SW 1271 (cell line): ENCODE results near the gene PCBP3.
"Not testable (repeated sequence)": the region's sequence is repeated elsewhere in the genome, so short reads cannot be mapped to it uniquely, and the experiment has no call there.

Experiments
- DNase-seq, 2 experiments: peaks; one replicate each; lab custom pipeline; 2025; lab: John Stamatoyannopoulos, UW

The PCBP3 gene

GRCh38 chr21:45827881-45828579, 184.5 kb downstream of the PCBP3 start:
- DNase-seq = no peak

DNA sequence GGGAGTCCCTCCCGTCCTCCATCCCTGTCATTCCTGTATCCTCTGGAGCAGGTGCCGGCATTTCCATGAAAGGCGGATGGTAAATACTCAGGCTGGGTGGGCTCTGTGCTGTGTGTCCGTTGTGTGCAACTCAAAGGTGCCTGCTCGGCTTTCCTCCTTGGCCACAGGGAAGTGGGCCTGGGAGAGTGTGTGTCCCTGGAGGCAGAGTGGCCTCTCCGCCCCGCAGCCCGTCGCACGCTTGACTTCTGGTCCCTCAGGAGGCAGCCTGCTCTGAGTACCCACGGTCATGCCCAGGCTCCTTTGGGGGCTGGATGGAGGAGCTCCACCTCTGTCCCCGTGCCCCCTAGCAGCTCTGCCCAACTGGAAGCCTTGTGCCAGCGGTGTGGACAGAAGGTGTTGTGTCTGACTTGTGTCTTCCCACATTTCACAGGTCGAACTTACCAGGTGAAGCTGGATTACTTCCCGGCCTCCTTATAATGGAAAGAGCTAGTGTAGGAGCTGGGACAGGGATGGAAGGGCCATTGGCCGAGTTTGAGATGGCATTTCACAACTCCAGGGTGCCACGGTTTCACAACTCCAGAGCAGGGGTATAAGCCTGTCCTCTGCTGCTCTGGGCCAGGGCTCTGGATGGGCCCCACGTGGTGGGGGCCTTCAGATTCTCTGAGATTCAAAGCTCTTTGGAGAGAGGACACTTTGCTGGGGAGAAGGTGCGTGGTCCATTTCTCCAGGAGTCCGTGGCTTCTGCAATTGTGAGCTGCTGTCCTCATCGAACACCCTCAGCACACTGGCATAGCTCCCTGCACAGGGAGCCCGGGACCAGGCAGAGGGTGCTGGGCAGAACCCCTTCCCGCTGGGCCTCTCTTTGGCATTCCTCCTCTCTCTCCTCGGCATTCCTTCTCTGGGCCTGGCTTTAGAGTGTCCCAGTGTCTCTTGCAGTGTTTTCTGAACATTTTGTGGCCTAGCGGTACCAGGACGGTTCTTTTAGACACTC, 185.3 kb downstream of the PCBP3 start:
- DNase-seq = no peak

DNA sequence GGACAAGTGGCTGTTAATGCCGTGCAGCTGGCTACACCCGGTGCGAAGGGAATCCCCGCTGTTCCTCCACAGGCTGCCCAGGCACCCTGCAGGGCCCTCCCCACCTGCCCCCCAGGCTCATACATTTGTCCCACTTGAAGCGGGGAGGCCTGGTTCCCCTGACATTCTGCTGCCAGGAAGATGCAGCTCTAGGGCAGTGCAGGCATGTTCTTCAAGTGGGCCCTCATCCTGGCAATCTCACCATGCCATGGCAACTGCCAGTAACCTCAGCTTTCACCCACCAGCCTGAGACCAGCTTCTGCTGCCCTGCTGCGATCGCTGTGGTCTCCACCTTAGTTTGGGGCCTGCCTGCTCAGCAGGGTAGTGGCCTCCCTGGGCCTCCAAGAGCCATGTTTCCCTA, 186.1 kb downstream of the PCBP3 start:
- DNase-seq = no peak

DNA sequence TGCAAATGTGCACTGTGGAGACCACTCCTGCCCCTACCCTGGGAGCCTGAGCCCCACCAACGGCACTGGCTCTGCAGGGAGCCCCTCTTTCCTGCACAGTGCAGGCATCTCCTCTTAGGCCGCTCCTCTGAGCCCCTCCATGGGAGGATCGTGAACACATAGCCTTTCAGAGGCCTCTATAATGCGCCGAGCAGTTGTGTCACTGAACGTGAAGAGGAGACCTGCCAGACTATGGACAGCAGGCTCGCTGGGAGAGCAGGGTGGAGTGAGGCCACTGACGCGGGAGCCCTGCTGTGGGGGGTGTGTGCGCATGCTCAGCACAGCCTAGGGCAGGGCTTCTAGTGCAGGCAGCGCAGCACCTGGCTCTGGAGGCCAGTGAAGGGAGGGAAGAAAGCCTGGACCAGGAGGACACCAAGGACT, 186.7 kb downstream of the PCBP3 start:
- no peak for DNase-seq

- DNase-seq = no peak
Measured at GRCh38 chr21:45830720-45831366, 187.3 kb downstream of the PCBP3 start.

DNA sequence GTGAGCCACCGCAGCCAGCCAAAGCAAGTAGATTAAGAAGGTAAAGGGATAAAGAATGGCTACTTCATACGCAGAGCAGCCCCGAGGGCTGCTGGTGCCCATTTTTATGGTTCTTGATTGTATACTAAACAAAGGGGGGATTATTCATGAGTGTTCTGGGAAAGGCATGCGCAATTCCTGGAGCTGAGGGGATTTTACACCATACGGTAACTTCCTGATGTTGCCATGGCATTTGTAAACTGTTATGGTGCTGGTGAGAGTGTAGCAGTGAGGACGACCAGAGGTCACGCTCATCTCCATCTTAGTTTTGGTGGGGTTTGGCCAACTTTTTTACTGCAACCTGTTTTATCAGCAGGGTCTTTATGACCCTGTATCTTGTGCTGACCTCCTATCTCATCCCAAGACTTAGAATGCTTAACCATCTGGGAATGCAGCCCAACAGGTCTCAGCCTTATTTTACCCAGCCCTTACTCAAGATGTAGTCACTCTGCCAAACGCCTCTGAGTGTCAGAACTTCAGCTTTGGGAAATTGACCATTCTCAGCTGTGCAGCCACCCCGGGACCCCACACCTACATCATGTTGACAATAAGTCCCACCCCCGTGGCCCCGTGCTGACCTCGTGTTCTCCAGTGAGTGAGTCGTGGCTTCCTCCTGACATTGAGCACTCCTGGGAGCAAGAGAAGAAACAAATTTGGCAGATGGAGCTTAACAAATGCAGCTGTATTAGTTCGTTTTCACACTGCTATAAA, 188.6 kb downstream of the PCBP3 start:
- no peak for DNase-seq

- DNase-seq = not testable (repeated sequence)
Measured at GRCh38 chr21:45832741-45833235, 189.3 kb downstream of the PCBP3 start.

GRCh38 chr21:45833414-45833813, 189.9 kb downstream of the PCBP3 start:
- DNase-seq = no peak

- no peak for DNase-seq
Measured at GRCh38 chr21:45834026-45834715, 190.6 kb downstream of the PCBP3 start.

DNA sequence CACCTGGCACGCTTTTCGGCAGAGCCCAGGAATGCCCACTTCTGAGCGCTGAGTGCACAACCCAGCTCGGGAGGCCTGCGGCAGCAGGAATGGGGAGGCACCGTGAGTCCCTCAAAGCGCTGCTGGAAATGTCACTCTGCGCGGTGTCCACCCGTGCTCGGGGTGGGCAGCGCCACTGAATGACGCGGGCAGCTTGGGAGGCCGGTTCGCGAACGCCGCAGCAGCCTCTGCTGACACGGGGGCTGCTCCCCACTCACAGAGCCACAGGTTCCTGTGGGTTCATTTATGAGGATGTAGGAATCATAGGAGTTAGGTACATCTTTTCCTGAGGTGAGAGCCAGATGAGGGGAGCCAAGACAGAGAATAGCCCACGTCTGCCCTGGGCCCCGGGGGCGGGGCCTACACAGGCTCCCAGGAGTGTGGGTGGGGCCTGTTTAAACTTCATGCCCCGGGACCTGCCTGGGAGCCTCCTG, 191.3 kb downstream of the PCBP3 start:
- DNase-seq = no peak

DNA sequence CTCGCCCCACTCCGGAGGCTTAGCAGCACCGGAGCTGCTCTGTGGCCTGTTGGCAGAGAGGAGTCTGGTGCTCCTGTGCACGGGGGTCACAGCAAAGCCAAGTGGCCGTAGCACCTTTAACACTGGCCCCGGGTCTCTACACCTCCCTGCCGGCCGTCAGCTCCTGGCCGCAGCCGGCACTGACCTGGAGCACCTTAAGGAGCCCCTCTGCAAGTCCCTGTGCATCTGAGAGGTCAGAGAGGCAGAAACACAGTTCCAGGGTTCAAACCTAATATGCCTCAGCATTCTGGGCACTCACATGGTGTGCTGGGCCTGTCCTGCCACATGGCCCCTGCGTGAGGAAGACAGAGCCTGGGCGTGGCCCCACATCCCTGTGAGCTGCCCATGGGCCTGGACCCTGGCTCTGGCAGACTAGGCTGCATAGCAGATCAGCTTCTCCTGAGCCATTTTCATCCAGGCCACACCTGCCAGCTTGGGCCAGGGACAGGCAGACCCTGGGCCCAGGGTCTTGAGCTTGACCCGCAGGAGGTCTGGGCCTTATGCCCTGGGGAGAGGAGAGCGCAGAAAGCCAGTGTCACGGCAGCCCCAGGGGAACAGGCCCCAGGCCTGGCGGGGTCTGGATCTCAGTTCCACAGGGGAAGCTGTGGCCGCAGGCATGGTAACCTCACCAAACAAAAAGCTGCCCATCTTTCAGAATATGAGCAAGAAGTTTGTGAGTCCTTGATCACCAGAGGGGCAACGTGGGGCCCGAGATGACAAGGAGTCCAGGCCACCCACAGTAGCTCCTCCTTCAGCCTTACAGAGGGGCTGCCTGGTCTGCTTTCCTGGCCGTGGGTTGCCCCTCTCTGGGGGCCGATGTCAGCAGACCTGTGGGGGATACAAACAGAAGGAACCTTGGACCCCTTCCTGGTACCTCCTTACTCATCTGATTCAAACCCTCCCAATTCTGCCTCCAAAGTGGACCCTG, 192.1 kb downstream of the PCBP3 start:
- no peak for DNase-seq

- DNase-seq = no peak
Measured at GRCh38 chr21:45836268-45836655, 192.7 kb downstream of the PCBP3 start.

DNA sequence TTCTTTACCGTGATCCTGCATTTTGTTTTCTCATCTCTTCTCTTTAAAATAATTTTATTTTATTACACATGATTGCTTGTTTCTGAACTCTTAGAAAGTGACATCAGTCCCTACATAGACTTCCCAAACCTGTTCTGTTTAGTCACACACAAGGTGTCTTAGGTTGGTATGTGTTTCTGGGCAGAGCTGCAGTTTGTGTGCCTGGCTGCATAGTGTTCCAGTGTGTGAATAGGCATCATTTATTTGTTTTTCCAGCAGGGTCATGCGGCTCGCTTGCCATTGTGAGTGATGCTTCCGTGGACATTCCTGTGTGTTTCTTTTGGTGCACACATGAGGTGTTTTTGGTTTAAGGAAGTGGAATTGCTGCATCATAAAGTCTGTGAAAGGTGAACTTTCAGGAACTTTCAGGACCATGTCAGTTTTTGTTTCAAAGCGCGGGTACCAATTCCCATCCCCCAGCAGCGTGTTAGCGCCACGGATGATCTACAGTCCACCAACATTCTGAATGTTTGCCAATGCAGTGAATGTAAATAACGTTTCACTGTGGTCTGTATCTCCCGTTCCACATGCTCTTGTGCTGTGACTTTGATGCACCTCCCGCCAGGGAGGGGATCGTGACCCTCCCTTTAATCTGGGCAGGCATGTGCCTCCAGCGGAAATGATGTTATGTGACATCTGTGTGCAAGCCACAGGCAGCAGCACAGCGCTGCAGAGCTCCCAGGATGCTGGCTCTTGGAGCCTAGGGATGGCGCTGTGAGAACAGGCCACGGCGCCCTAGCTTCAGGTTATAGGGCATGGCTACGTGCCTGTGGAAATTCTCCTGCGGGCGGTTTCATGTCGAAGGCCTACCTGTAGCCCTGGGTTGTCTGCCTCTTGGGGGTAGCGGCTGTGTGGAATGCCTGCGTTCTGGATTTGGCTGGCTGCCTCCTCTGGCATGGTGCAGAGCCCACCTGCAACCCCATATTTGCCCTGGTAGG, 193.5 kb downstream of the PCBP3 start:
- DNase-seq = no peak

DNA sequence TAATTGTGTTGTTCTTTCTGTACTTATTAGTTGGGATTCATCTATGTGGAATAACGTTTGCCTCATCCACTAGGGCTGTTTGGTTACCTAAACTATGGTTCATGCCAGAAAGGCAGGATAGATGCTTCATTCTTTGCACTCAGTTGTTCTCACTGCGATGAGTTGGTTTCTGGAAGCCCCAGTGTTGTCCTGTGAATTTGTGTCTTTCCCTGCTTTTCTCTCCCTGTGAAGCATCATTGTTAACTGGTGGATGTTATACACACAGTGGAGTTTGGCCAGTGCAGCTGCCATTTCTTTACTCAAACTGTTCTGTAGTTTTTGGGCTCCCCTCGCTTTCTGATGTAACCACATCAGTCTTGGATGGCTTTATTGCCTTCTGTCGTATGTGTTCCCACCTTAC, 194.4 kb downstream of the PCBP3 start:
- no peak for DNase-seq

DNA sequence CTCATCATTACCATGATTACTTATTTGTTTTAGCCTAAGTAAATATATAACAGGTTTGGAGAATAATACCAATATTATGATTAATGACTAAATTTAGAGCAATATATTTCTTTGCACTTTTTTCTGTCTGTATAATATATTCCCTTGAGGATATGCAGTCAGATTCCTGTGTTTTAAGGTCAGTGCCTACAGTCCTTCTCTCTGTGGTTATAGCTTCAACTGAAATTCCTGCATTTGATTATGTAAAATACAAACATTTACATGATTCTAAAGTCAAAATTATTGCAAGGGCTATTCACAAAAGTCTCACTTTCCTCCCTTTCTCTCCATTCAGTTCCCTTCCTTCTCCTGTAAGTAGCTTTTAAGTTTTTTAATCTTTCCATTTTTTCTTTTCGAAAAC, 195.1 kb downstream of the PCBP3 start:
- DNase-seq = no peak

DNA sequence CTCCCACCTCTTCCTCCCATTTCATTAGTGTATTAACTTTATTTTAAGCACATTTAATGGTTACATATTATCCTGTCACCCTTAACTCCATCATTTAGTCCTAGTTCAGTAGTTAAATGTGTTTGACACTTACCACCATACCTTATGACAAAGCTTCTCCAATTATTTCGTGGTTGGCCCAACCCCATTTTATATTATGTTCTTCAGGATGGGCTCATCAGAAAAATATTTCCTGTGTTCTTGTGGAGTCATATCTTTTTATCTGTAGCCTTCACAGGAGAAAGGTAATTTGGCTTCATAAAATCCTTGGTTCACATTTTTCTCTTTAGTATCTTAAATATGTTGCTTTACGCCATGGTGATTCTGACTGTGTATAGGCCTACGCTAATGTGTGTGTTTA, 195.7 kb downstream of the PCBP3 start:
- no peak for DNase-seq

GRCh38 chr21:45841033-45841432, 197.5 kb downstream of the PCBP3 start:
- DNase-seq = no peak

DNA sequence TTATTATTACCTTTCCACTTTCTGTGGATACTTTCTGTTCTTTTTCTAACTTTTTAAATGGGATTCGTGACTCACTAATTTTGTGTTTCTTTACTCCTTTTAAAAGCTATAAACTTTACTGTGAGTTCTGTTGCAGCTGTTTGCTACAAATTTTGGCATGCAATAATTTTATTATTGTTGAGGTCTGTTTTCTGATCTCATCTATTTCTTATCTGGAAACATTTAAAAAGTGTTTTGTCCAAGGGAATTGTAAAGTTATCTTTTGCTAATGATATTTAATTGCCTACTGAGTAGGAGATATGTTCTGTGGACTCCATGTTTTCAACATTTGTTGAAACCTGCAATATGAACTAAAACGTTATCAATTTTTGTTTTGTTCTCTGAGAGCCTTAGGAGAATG, 199.9 kb downstream of the PCBP3 start:
- DNase-seq = no peak

GRCh38 chr21:45844181-45844580, 200.7 kb downstream of the PCBP3 start:
- DNase-seq = no peak
